NCI-H748 treated with DMSO at 0.1 percent for 48 hours (cell line): Measurements from ENCODE around the gene C1QTNF2.

ENCODE experiments used
- DNase-seq: peaks from one replicate; lab custom pipeline; 2025; lab: John Stamatoyannopoulos, UW

Gene C1QTNF2, protein sequence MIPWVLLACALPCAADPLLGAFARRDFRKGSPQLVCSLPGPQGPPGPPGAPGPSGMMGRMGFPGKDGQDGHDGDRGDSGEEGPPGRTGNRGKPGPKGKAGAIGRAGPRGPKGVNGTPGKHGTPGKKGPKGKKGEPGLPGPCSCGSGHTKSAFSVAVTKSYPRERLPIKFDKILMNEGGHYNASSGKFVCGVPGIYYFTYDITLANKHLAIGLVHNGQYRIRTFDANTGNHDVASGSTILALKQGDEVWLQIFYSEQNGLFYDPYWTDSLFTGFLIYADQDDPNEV

DNA sequence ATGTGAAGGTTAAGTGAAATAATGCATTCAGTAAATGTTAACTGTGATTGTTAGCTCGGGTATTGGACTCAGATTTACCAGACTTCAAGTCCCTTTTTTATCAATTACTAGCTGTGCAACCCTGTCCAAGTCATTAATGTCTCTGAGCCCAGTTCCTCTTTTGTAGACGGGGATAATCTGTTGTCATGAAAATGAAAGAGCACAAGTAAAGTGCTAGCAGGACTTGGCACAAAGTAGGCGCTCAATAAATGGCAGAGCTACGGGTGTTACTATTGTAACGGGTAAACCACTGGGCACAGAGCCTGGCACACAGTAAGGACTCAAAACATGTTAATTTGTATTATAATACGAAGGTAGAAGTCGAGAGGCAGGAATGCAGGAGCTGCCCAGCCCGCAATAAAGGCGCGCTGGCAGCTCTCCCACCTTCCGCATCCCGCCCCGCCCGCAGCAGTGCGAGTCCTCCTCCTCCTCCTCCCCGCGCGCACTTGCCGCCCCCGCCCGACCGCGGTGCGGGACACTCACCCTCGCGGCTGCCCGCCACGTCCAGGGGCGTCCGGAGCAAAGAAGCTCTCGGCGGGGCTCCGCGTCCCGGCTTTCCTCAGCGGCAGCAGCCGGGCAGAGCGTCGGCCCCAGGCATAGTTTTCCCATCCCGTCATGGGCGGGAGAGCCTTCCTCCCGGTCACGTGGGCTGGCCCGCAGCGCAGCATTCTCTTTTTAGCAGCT, at the start of gene C1QTNF2:
TSS of gene C1QTNF2 (minus strand) at position 637 of the 723 bp plus-strand sequence. CDS start 15,615 bp downstream, outside the sequence.
- DNase-seq: no peak

- DNase-seq: no peak
Measured at GRCh38 chr5:160420331-160420610, 49.8 kb upstream of the C1QTNF2 start.

- no peak for DNase-seq
Measured at GRCh38 chr5:160419458-160420330, 49.3 kb upstream of the C1QTNF2 start.

DNA sequence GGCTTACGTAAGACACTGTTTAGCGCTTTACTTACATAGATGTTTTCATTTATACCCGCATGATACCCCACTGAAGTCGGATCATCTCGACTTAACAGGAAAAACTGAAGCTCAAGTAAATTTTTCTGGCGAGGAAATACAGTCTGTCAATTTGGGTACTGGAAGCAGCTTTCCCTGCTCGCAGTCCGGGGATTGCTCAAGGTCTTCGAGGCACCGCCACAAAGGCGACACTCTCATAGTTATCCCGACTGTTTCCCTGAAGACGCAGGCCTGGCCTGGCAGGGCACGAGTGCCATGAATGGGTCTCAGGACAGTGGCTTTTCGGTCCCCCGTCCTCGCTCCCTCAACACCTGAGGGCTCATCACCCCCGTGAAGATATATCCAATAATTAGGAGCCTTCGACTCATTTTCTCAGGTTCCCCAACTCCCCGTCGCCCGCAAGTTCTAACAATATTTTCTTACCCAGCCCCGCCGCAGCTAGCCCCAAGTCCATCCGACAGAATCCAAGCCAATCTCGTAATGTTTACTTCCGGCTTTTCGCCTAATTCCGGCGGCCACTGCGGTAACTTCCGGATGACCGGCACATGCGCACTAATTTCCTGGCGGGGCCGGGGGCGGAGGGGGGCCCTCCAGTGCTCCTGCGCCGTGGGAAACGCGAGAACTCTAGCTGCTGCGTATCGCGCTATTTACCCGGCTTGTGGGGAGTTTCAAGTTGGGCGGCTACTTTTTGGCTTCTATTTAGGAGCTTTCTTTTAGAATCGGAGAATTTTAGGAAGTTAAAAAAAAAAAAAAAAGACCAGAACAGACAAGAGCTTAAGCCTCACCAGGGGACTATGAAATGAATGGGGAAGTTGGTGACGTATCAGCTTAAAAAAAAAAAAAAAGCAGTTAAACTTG, 48.4 kb upstream of the C1QTNF2 start, which contains the start of gene SLU7:
TSS of gene SLU7 (minus strand) at position 521 of the 897 bp plus-strand sequence. CDS start 3,787 bp downstream, outside the sequence.
- DNase-seq: peak; percentile 86

- DNase-seq: peak; percentile 86
Measured at GRCh38 chr5:160399402-160400353, 29.3 kb upstream of the C1QTNF2 start, which contains the start of gene FAM200C. Gene FAM200C, minus strand, starts transcription at chr5:160400054. Its CDS starts 4,564 bp downstream, at chr5:160395490.

GRCh38 chr5:160398806-160399205, 28.4 kb upstream of the C1QTNF2 start:
- peak; percentile 7 for DNase-seq

DNA sequence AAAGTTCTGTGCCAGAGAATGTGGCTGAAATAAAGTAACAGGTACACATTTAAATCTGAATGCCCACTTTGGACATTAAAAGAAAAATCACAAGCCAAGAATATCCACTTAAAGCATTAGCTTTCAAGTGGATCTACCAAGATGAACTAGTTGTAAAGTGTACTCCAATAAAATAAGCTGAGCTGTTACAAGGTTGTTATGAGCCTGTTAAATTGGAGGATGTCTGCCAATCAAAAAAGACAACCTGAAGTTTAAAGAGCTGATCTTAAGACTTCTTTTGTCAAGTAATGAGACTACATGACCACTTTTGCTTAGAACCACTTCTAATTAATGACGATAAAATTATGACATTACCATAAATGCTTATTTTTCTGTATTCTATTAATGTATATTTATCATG, 27.1 kb upstream of the C1QTNF2 start:
- DNase-seq: no peak

- DNase-seq: no peak
Measured at GRCh38 chr5:160395111-160395510, 24.7 kb upstream of the C1QTNF2 start.

DNA sequence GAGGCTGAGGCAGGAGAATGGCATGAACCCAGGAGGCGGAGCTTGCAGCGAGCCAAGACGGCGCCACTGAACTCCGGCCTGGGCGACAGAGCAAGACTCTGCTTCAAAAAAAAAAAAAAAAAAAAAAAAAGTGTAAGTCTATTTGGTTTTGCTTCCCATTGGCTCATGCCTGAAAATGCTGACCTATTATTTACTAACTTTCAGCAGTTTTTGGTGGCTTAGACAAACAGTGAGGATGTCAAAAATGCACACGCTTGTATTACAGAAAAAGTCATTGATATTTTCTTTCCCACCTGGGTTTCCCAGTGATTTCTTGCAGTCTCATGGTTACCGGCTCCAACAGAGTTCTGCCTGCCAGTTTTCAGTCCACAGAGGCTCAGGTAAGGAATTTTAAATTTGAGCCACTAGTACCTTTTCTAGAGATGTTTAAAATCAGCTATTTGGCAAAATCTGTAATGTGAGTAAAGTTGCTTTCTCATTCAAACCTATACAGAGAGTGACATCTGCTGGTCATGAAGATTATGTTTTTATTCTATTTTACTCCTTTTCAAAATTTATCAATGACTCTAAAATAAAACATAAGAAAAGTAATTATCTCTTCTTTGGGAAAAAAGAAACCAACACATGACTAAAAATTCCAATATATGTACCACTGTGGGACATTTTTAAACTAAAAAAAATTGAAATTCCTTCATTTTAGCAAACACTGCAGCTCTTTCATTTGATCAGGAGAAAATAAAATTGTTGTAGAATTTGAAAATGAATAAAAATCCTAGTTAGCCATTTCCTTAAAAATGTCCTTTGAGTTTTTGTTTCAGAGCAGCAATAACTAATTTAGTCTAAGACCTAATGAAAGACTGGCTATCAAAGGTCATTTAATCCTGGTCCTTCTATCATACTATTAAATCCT, 20.6 kb upstream of the C1QTNF2 start:
- DNase-seq: no peak

- DNase-seq: no peak
Measured at GRCh38 chr5:160387445-160387844, 17.0 kb upstream of the C1QTNF2 start.

DNA sequence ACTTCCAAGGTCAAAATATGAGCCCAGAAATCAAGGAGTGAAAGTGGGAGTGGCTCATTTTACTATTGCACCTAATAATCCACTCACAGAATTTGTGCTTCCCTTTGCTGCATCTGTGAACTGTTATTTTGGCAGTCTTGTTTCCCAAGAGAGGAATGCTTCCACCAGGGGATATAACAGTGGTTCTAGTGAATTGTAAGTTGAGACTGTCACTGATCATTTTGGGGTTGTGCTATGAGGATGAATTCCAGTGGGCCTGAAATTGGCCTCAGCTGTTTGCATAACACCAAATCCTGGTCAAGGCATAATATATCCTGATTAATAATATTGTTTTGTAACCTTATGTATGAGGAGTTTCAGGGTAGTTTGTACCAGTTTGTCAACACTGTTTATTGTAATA, 15.1 kb upstream of the C1QTNF2 start:
- no peak for DNase-seq

DNA sequence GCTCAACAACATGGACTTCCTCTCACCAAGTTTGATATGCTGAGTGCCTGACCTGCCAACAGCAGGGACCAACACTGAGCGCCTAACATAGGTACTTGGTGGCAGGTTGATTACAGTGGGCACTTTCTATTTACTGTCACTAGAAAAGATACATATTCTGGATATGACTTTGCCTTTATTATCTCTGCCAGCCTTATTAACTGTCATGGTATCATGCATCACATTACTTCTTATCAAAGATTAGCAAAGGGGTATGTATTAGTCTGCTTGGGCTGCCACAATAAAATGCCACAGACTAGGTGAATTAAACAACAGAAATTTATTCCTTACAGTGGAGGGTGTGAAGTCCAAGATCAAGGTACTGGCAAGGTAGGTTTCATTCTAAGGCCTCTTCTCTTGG, 14.3 kb upstream of the C1QTNF2 start:
- DNase-seq: no peak

DNA sequence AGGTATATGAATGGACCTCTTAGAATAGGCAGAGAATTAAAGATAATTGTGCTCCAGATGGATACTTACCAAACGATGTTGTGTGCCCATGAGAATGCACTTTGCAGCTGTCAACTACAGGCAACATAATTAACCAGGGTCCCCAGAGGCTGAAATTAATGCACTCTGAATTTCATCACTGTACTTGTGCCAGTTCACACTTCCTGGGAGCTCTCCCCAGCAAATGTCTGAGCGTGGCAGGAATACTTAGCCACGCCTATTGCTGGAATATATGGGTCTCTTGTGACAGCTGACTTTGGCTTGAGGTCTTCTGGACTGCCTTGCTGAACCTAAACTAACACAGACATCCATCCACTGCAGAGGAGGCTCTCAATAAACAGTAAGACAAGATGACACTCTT, 11.9 kb upstream of the C1QTNF2 start:
- no peak for DNase-seq

DNA sequence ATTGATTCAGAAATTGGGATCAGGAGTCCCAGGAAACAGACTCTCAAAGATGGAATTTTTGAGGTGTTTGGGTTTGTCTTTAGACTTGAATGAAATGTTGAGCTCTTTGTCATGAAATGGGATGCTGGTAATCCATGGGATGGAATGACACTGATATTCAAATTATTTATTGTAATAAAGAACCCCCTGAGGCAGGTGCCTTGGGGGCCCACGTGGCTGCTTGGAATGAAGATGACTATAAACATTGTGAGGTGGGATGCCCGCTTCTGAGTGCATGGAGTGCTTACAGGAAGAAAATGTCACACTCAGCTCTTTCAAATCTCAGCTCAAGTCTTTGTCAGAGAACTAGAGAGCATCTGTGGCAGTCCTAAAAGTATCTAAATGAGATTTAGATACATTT, 9.6 kb upstream of the C1QTNF2 start:
- no peak for DNase-seq

GRCh38 chr5:160379511-160379910, 9.1 kb upstream of the C1QTNF2 start:
- no peak for DNase-seq

GRCh38 chr5:160378330-160378729, 7.9 kb upstream of the C1QTNF2 start:
- DNase-seq: no peak

DNA sequence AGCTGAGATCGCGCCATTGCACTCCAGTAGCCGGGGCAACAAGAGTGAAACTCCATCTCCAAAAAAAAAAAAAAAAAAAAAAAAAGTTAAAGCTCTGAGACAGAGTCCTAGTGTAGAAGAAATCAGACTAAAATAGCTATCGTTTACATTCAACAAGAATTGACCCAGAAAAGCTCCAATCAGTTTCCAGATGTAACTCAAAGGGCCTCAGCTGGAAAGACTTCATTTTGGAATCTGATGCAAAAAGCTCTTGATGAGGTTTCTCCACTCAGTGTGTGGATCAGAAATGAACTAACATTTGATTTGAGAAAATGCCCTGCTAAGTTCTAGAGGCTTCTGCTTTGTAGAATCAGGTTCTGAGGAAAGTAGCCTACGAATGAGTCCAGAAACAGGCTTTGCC, 7.2 kb upstream of the C1QTNF2 start:
- DNase-seq: no peak

- DNase-seq: no peak
Measured at GRCh38 chr5:160376416-160376815, 6.0 kb upstream of the C1QTNF2 start.

- DNase-seq: no peak
Measured at GRCh38 chr5:160375701-160376100, 5.3 kb upstream of the C1QTNF2 start.
